Measurements from ENCODE around the gene SHMT1. TPM values are rescaled to one million over a fixed set of nuclear protein-coding genes. Genes with fewer than 3 reads are reported as not detected.

Gene SHMT1
- total and polyA plus RNA-seq, 2 donors (not counting 1 experiment from before 2014, with no cell fraction given), result 11.9 to 12.6 TPM

DNA sequence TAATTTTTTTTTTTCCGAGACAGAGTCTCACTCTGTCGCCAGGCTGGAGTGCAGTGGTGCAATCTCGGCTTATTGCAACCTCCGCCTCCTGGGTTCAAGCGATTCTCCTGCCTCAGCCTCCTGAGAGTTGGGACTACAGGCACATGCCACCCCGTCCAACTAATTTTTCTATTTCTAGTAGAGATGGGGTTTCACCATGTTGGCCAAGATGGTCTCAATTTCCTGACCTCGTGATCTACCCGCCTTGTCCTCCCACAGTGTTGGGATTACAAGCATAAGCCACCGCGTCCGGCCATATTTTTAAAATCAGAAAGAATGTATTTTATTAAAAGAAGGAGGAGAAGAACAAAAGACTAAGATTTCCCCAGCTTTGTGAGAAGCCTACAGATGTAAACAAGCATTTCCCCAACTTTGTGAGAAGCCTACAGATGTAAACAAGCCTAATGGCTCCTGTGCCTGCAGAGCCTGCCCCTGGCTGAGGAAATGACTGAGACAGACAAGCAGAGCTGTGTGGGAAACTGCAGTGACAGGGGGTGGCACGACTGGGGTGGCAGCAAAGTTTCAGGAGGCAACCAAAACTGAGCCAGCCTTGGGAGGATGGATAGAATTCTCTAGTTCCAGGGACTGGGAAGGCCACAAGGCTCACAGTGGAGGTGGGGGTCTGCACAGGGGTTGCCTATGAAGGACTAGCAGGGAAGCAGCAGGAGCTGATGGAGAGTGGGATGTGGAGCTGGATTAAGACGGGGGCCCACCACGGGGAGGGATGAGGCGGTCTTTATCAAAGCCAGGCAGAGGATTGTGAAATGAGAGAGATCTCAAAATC, 71.4 kb downstream of the SHMT1 start:
- no peaks in the 10 kb centered on the region for H4K20me1 ChIP-seq (ENCODE audit: control insufficient read depth, extremely low read depth, insufficient read depth, low read length)
- H3K4me1 ChIP-seq (ENCODE audit: control insufficient read depth, extremely low read depth, insufficient read depth, low read length), result no peaks in the 10 kb centered on the region
- no peak overlapping the region for H3K4me2 ChIP-seq (ENCODE audit: extremely low read depth, insufficient read depth, low read length)
- H3K9me3 ChIP-seq (ENCODE audit: control insufficient read depth, insufficient read depth, low read depth, low read length), result no peaks in the 10 kb centered on the region
- no peak overlapping the region for H3K27ac ChIP-seq (ENCODE audit: insufficient read depth, low read length)
- H3K4me3 ChIP-seq (replicated peaks in 1 of 4; ENCODE audit: control extremely low read depth in 1 of 4, insufficient read depth in 1 of 4, low read depth in 3 of 4, low read length in 4 of 4), result no peak overlapping the region
- H3K27me3 ChIP-seq (ENCODE audit: control insufficient read depth, insufficient read depth, low read length), result no peaks in the 10 kb centered on the region
- H3K36me3 ChIP-seq (ENCODE audit: control insufficient read depth, insufficient read depth, low read length), result peaks cover 21% of the 10 kb centered on the region
- no peaks in the 10 kb centered on the region for H3K79me2 ChIP-seq (ENCODE audit: control insufficient read depth, insufficient read depth, low read length)
- H2AFZ ChIP-seq (ENCODE audit: low read length), result no peak overlapping the region
- no peak for DNase-seq (ENCODE audit: low read depth in 2 of 2)
- no peak overlapping the region for H3K9ac ChIP-seq (ENCODE audit: insufficient read depth, low read length)
- no peak for TF ChIP-seq EZH2 (IDR thresholded peaks at IDR 0.05; ENCODE audit: low read length, missing control alignments)

DNA sequence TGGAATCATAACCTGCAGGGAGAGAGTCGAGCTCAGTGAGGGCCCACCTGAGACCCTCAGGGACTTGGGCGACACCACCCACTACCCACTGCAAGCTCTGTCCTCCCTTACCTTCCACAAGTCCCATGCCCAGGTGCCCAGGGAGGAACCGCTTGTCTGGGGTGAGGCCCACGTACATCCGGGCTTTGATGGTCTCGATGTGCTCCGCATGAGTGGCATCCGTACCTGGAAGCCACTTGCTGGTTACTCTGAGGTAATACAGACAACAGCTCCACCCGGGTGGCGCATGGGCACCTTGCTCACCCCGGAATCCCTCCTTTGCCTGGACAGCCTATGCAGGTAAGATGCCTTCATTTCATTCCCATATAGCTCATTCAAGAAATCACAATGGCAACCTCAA, 78.1 kb downstream of the SHMT1 start:
- no peak for TF ChIP-seq EZH2 (IDR thresholded peaks at IDR 0.05; ENCODE audit: low read length, missing control alignments)
- TF ChIP-seq, protein P1, sequence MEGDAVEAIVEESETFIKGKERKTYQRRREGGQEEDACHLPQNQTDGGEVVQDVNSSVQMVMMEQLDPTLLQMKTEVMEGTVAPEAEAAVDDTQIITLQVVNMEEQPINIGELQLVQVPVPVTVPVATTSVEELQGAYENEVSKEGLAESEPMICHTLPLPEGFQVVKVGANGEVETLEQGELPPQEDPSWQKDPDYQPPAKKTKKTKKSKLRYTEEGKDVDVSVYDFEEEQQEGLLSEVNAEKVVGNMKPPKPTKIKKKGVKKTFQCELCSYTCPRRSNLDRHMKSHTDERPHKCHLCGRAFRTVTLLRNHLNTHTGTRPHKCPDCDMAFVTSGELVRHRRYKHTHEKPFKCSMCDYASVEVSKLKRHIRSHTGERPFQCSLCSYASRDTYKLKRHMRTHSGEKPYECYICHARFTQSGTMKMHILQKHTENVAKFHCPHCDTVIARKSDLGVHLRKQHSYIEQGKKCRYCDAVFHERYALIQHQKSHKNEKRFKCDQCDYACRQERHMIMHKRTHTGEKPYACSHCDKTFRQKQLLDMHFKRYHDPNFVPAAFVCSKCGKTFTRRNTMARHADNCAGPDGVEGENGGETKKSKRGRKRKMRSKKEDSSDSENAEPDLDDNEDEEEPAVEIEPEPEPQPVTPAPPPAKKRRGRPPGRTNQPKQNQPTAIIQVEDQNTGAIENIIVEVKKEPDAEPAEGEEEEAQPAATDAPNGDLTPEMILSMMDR (conservative IDR thresholded peaks at IDR 0.05 in 1 of 2, IDR thresholded peaks at IDR 0.05 in 1 of 2; ENCODE audit: low read depth in 1 of 2, low read length in 2 of 2), result no peak
- Histone ChIP-seq H3K9me3 (ENCODE audit: control insufficient read depth, insufficient read depth, low read depth, low read length) (no peaks in the 10 kb centered on the region), H4K20me1 (ENCODE audit: control insufficient read depth, extremely low read depth, insufficient read depth, low read length) (no peaks in the 10 kb centered on the region), H3K4me3 (replicated peaks in 1 of 4; ENCODE audit: control extremely low read depth in 1 of 4, insufficient read depth in 1 of 4, low read depth in 3 of 4, low read length in 4 of 4) (no peak overlapping the region), H3K36me3 (ENCODE audit: control insufficient read depth, insufficient read depth, low read length) (peaks cover 15% of the 10 kb centered on the region), H3K27me3 (ENCODE audit: control insufficient read depth, insufficient read depth, low read length) (no peaks in the 10 kb centered on the region), H2AFZ (ENCODE audit: low read length) (no peak overlapping the region), H3K27ac (ENCODE audit: insufficient read depth, low read length) (no peak overlapping the region), H3K4me1 (ENCODE audit: control insufficient read depth, extremely low read depth, insufficient read depth, low read length) (peaks cover 2% of the 10 kb centered on the region), H3K9ac (ENCODE audit: insufficient read depth, low read length) (no peak overlapping the region), H3K79me2 (ENCODE audit: control insufficient read depth, insufficient read depth, low read length) (no peaks in the 10 kb centered on the region), H3K4me2 (ENCODE audit: extremely low read depth, insufficient read depth, low read length) (no peak overlapping the region)
- DNase-seq (ENCODE audit: low read depth in 2 of 2), result no peak

DNA sequence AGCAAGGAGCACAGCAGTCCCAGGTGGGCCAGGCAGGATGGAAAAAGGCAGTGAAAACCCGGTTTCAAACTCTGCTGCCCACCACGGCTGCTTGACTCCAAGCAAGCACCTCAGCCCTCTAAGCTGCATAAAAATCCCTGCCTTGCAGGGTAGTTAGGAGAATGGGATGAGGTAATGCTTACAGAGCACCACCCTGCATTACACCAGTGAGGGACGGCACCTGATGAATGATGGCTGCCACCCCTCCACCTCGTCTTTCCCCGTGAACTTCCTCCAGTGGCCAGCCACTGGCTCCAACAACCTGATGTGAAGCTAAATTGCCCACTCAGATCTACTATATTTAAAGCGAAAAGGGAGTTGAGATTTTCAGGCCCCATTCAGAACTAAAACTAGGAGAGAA, 81.6 kb downstream of the SHMT1 start:
- peaks cover 21% of the 10 kb centered on the region for H3K36me3 ChIP-seq (ENCODE audit: control insufficient read depth, insufficient read depth, low read length)
- H3K4me2 ChIP-seq (ENCODE audit: extremely low read depth, insufficient read depth, low read length), result no peak overlapping the region
- H3K9me3 ChIP-seq (ENCODE audit: control insufficient read depth, insufficient read depth, low read depth, low read length), result no peaks in the 10 kb centered on the region
- no peaks in the 10 kb centered on the region for H3K27me3 ChIP-seq (ENCODE audit: control insufficient read depth, insufficient read depth, low read length)
- peaks cover 2% of the 10 kb centered on the region for H3K4me1 ChIP-seq (ENCODE audit: control insufficient read depth, extremely low read depth, insufficient read depth, low read length)
- TF ChIP-seq, protein P1 (conservative IDR thresholded peaks at IDR 0.05 in 1 of 2, IDR thresholded peaks at IDR 0.05 in 1 of 2; ENCODE audit: low read depth in 1 of 2, low read length in 2 of 2), result no peak
- TF ChIP-seq EZH2 (IDR thresholded peaks at IDR 0.05; ENCODE audit: low read length, missing control alignments), result no peak
- DNase-seq (ENCODE audit: low read depth in 2 of 2), result no peak
- no peaks in the 10 kb centered on the region for H4K20me1 ChIP-seq (ENCODE audit: control insufficient read depth, extremely low read depth, insufficient read depth, low read length)
- no peak overlapping the region for H3K4me3 ChIP-seq (replicated peaks in 1 of 4; ENCODE audit: control extremely low read depth in 1 of 4, insufficient read depth in 1 of 4, low read depth in 3 of 4, low read length in 4 of 4)
- H3K9ac ChIP-seq (ENCODE audit: insufficient read depth, low read length), result no peak overlapping the region
- no peak overlapping the region for H2AFZ ChIP-seq (ENCODE audit: low read length)
- no peaks in the 10 kb centered on the region for H3K79me2 ChIP-seq (ENCODE audit: control insufficient read depth, insufficient read depth, low read length)
- no peak overlapping the region for H3K27ac ChIP-seq (ENCODE audit: insufficient read depth, low read length)
